ENCODE data around the gene C15orf62.

GRCh38 chr15:40743921-40744814 is 25.6 kb upstream of the C15orf62 start:
- TF ChIP-seq CTCF (IDR thresholded peaks at IDR 0.05) (no peak), POLR2A (IDR thresholded peaks at IDR 0.05) (no peak)

Measured in lower leg skin (tissue), 3 donors.